ENCODE data around the gene FMO3.
A peak's percentile ranks its signal among the peaks of the same experiment; 100 is the strongest.

DNA sequence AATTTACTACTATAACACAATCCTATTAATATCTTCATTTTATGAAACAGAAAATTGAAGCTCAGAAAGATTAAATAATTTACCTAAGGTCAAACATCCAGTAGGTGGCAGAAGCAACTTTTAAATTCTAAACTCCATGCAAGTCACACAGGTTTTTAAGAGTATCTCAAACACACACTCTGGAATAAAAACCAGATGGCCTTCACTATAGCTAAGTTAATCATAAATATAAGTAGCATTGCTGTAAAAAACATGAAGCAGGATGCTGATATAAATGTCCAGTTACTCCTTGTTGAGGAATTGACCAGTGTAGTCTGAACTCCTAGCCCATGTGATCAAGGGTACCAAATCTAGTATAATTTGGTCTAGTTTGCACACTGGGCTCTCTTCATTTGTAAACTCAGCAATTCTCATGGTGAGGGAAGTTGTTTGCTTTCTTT lies 9.4 kb upstream of the FMO3 start:
- TF ChIP-seq, protein P1, sequence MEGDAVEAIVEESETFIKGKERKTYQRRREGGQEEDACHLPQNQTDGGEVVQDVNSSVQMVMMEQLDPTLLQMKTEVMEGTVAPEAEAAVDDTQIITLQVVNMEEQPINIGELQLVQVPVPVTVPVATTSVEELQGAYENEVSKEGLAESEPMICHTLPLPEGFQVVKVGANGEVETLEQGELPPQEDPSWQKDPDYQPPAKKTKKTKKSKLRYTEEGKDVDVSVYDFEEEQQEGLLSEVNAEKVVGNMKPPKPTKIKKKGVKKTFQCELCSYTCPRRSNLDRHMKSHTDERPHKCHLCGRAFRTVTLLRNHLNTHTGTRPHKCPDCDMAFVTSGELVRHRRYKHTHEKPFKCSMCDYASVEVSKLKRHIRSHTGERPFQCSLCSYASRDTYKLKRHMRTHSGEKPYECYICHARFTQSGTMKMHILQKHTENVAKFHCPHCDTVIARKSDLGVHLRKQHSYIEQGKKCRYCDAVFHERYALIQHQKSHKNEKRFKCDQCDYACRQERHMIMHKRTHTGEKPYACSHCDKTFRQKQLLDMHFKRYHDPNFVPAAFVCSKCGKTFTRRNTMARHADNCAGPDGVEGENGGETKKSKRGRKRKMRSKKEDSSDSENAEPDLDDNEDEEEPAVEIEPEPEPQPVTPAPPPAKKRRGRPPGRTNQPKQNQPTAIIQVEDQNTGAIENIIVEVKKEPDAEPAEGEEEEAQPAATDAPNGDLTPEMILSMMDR (conservative IDR thresholded peaks at IDR 0.05 in 1 of 2, IDR thresholded peaks at IDR 0.05 in 1 of 2; ENCODE audit: low read depth in 1 of 2, low read length in 2 of 2): peak; percentile 25 to 40
- no peak for TF ChIP-seq EZH2 (IDR thresholded peaks at IDR 0.05; ENCODE audit: low read length, missing control alignments)
